Stomach (tissue), 4 donors: ENCODE data around the gene FADS3.

Source experiments
- POLR2A ChIP-seq, 4 donors: fragments of 450-650 bp; IDR thresholded peaks; one replicate each; pipeline ENCODE4 v1.6.1; 2016; ENCODE audit warnings: antibody characterized with exemption in 4 of 4, control low read depth in 2 of 4, mild to moderate bottlenecking in 1 of 4, moderate library complexity in 1 of 4
- TF ChIP-seq, protein P1 (sequence below), 7 experiments: fragments of 450-650 bp in 4 of 7; fragments of 200-600 bp in 3 of 7; sonication (generic) in 3 of 7; IDR thresholded peaks; one replicate each; pipeline ENCODE4 v1.5.1; 2016 to 2019; ENCODE audit warnings: antibody characterized with exemption in 7 of 7, control low read depth in 2 of 7, mild to moderate bottlenecking in 1 of 7

- TF ChIP-seq, protein P1, sequence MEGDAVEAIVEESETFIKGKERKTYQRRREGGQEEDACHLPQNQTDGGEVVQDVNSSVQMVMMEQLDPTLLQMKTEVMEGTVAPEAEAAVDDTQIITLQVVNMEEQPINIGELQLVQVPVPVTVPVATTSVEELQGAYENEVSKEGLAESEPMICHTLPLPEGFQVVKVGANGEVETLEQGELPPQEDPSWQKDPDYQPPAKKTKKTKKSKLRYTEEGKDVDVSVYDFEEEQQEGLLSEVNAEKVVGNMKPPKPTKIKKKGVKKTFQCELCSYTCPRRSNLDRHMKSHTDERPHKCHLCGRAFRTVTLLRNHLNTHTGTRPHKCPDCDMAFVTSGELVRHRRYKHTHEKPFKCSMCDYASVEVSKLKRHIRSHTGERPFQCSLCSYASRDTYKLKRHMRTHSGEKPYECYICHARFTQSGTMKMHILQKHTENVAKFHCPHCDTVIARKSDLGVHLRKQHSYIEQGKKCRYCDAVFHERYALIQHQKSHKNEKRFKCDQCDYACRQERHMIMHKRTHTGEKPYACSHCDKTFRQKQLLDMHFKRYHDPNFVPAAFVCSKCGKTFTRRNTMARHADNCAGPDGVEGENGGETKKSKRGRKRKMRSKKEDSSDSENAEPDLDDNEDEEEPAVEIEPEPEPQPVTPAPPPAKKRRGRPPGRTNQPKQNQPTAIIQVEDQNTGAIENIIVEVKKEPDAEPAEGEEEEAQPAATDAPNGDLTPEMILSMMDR (IDR thresholded peaks at IDR 0.05) = peak in 5 of 7 experiments; percentile 63 to 89 (median 76)
- no peak for TF ChIP-seq POLR2A (IDR thresholded peaks at IDR 0.05)
Measured at GRCh38 chr11:61897387-61898246, 6.3 kb upstream of the FADS3 start.
